Stomach (tissue), 9 donors: Measurements from ENCODE around the gene RNF166. TPM values are rescaled to one million over a fixed set of nuclear protein-coding genes. Genes with fewer than 3 reads are reported as not detected.
A peak's percentile ranks its signal among the peaks of the same experiment; 100 is the strongest.

Experiments used
- DNase-seq, 2 donors: peaks; one replicate each; pipeline versions ENCODE4 v3.0.0 to v3.0.0-alpha.2; 2013 to 2019
- H3K27ac ChIP-seq, 5 donors: fragments of 200-600 bp in 4 of 5; sonication (generic) in 4 of 5; one replicate each; pipeline ENCODE4 v1.5.1; 2013 to 2019; ENCODE audit warnings: mild to moderate bottlenecking in 1 of 5, moderate library complexity in 1 of 5
- H3K27me3 ChIP-seq, 3 donors: fragments of 200-600 bp; sonication (generic); one replicate each; pipeline ENCODE4 v1.5.1; 2017 to 2019; ENCODE audit warnings: mixed run types in 1 of 3
- H3K36me3 ChIP-seq, 4 donors: fragments of 200-600 bp; sonication (generic); 1 replicate in 3 of 4; 2 replicates in 1 of 4; pipeline ENCODE4 v1.5.1; 2016 to 2019
- H3K4me1 ChIP-seq, 4 donors: fragments of 200-600 bp; sonication (generic); one replicate each; pipeline ENCODE4 v1.5.1; 2016 to 2019
- H3K4me3 ChIP-seq, 4 donors: fragments of 200-600 bp; sonication (generic) in 3 of 4; one replicate each; pipeline ENCODE4 v1.5.1; 2016 to 2019; ENCODE audit warnings: mild to moderate bottlenecking in 1 of 4
- H3K9me3 ChIP-seq, 4 donors: fragments of 200-600 bp; sonication (generic); one replicate each; pipeline ENCODE4 v1.5.1; 2016 to 2019
- EP300 ChIP-seq: sonication (generic); formaldehyde crosslinking; IDR thresholded peaks from one replicate; pipeline ENCODE4 v1.6.1; 2017; ENCODE audit warnings: antibody characterized with exemption
- POLR2A ChIP-seq, 4 donors: fragments of 450-650 bp; IDR thresholded peaks; one replicate each; pipeline ENCODE4 v1.6.1; 2016; ENCODE audit warnings: antibody characterized with exemption in 4 of 4, control low read depth in 2 of 4, mild to moderate bottlenecking in 1 of 4, moderate library complexity in 1 of 4
- POLR2AphosphoS5 ChIP-seq, 3 donors: sonication (generic); formaldehyde crosslinking; IDR thresholded peaks; one replicate each; pipeline ENCODE4 v1.6.1; 2016; ENCODE audit warnings: antibody characterized with exemption in 3 of 3
- WGBS, 5 donors: extraction: QIAGEN DNeasy Blood & Tissue Kit in 3 of 5; methylation state at CpG; one replicate each; pipeline versions ENCODE4 v1.1.5 to v1.1.7; 2013 to 2018; 5-methylcytosine and 5-hydroxymethylcytosine counted together
- intact Hi-C: fragments of 100-400 bp; cut with DNase I; formaldehyde crosslinking; loops from one replicate; pipeline ENCODE4 v1.15.1; 2023; ENCODE audit warnings: low total_unique reads
- polyA plus RNA-seq, 3 donors: library from polyadenylated mRNA; stranded (reverse); fragments of 200-250 nt; gene quantifications; one replicate each; pipeline ENCODE4 v1.2.3, GENCODE V29; 2013
- total RNA-seq, 5 donors: library from RNA; depleted of rRNA; stranded (reverse); fragments of >200 nt; gene quantifications; one replicate each; pipeline versions ENCODE4 v1.1.0 to v1.2.3, GENCODE V29; 2014 to 2016
- TF ChIP-seq, protein P1 (sequence below), 7 experiments: fragments of 450-650 bp in 4 of 7; fragments of 200-600 bp in 3 of 7; sonication (generic) in 3 of 7; IDR thresholded peaks; one replicate each; pipeline ENCODE4 v1.5.1; 2016 to 2019; ENCODE audit warnings: antibody characterized with exemption in 7 of 7, control low read depth in 2 of 7, mild to moderate bottlenecking in 1 of 7
- donor health status: healthy with polysubstance abuse.
- donor health status: Bipolar disorder and iron deficiency.
- donor health status: healthy.

Gene RNF166
- total and polyA plus RNA-seq, 8 donors, result 8.8 to 31.9 (median 13.9) TPM

DNA sequence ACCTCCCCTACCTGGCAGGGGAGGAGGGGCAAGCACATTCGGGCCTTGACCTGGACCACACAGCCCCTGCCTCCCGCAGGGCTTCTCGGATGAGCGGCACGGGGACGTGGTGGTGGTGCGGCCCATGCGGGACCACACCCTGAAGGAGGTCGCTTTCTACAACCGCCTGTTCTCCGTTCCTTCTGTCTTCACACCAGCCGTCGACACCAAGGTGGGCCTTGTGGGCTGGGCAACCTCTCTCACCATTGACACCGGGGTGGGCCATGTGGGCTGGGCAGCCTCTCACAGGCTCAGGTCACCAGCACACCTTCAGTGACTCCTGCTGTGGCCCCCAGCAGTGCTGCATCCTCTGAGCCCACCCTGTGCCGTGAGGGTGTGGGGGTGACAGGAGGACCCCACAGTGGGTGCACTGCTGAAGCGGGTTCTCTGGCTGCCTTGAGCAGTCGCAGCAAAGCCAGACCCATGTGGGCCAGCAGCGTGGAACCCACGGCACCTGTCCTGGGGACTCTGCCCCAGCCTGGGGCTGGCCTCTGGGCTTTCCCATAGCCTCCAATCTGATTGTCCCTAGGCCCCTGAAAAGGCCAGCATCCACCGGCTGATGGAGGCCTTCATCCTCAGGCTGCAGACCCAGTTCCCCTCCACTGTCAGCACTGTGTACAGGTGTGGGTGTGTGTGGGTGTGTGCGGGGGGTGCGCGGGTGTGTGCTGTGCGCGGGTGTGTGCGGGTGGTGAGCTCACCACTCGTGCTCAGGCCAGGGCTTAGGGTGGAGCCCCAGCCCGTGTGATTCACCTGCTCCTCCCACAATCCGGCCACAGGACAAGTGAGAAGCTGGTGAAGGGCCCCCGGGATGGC, 7.6 kb upstream of the RNF166 start:
- Histone ChIP-seq H3K4me1 (peaks cover 0 to 9% (median under 1%) of the 10 kb centered on the region in 4 donors), H3K27ac (no peak overlapping the region), H3K36me3 (peaks cover 42 to 67% (median 60%) of the 10 kb centered on the region in 4 donors), H3K27me3 (no peaks in the 10 kb centered on the region), H3K4me3 (no peak overlapping the region), H3K9me3 (no peaks in the 10 kb centered on the region)
- DNase-seq, result peak in 1 of 2 donors; percentile 40
- TF ChIP-seq, protein P1, sequence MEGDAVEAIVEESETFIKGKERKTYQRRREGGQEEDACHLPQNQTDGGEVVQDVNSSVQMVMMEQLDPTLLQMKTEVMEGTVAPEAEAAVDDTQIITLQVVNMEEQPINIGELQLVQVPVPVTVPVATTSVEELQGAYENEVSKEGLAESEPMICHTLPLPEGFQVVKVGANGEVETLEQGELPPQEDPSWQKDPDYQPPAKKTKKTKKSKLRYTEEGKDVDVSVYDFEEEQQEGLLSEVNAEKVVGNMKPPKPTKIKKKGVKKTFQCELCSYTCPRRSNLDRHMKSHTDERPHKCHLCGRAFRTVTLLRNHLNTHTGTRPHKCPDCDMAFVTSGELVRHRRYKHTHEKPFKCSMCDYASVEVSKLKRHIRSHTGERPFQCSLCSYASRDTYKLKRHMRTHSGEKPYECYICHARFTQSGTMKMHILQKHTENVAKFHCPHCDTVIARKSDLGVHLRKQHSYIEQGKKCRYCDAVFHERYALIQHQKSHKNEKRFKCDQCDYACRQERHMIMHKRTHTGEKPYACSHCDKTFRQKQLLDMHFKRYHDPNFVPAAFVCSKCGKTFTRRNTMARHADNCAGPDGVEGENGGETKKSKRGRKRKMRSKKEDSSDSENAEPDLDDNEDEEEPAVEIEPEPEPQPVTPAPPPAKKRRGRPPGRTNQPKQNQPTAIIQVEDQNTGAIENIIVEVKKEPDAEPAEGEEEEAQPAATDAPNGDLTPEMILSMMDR (IDR thresholded peaks at IDR 0.05), result no peak
- TF ChIP-seq POLR2AphosphoS5 (IDR thresholded peaks at IDR 0.05) (no peak), EP300 (no peak), POLR2A (IDR thresholded peaks at IDR 0.05) (no peak)
- 82 to 86% (median 83%) methylated on average over 21 to 30 of the region's 30 CpGs for WGBS, 5 donors
- intact Hi-C loops, result no loop called here

DNA sequence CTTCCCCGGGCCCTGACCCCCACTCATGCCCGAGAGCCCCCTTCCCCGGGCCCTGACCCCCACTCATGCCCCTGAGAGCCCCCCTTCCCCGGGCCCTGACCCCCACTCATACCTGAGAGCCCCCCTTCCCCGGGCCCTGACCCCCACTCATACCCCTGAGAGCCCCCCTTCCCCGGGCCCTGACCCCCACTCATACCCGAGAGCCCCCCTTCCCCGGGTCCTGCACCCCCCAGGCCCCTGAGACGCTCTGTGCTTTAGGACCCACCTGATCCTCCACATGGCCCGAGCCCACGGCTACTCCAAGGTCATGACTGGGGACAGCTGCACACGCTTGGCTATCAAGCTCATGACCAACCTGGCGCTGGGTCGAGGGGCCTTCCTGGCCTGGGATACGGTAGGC, 6.8 kb upstream of the RNF166 start:
- 84 to 92% (median 92%) methylated on average over 4 to 15 of the region's 15 CpGs for WGBS, 5 donors
- TF ChIP-seq, protein P1 (IDR thresholded peaks at IDR 0.05), result no peak
- TF ChIP-seq EP300, result no peak
- no peak for TF ChIP-seq POLR2AphosphoS5 (IDR thresholded peaks at IDR 0.05)
- Histone ChIP-seq H3K27ac (no peak overlapping the region), H3K9me3 (no peaks in the 10 kb centered on the region), H3K27me3 (no peaks in the 10 kb centered on the region), H3K4me3 (no peak overlapping the region), H3K4me1 (peaks cover 0 to 15% (median 4%) of the 10 kb centered on the region in 4 donors), H3K36me3 (peaks cover 42 to 59% (median 52%) of the 10 kb centered on the region in 4 donors)
- intact Hi-C loops, result no loop called here
- DNase-seq, result no peak

DNA sequence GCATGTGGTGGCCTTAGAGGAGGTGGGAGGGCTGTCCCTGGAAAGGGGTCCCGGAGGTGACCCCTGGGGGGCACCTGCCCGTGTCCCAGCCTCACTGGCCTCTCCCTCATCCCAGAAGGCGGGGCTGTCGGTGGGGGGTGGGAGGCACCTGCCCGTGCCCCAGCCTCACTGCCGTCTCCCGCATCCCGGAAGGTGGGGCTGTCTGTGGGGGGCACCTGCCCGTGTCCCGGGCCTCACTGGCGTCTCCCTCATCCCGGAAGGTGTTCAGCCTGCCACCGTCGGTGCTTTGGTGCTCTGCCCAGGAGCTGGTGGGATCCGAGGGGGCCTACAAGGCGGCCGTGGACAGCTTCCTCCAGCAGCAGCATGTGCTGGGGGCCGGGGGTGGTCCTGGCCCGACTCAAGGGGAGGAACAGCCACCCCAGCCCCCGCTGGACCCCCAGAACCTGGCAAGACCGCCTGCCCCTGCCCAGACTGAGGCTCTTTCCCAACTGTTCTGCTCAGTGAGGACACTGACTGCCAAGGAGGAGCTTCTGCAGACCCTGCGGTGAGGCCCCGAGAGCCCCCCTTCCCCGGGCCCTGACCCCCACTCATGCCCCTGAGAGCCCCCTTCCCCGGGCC, 6.3 kb upstream of the RNF166 start:
- peaks cover 42 to 53% (median 46%) of the 10 kb centered on the region in 4 donors for H3K36me3 ChIP-seq
- intact Hi-C loops, result no loop called here
- H3K4me1 ChIP-seq, result peaks cover 3 to 21% (median 9%) of the 10 kb centered on the region in 4 donors
- TF ChIP-seq, protein P1 (IDR thresholded peaks at IDR 0.05), result no peak
- TF ChIP-seq POLR2A (IDR thresholded peaks at IDR 0.05) (no peak), EP300 (no peak), POLR2AphosphoS5 (IDR thresholded peaks at IDR 0.05) (no peak)
- 70 to 84% (median 79%) methylated on average over 19 to 25 of the region's 25 CpGs for WGBS, 5 donors
- no peaks in the 10 kb centered on the region for H3K27me3 ChIP-seq
- DNase-seq, result no peak
- no peaks in the 10 kb centered on the region for H3K9me3 ChIP-seq
- H3K4me3 ChIP-seq, result no peak overlapping the region
- no peak overlapping the region for H3K27ac ChIP-seq

DNA sequence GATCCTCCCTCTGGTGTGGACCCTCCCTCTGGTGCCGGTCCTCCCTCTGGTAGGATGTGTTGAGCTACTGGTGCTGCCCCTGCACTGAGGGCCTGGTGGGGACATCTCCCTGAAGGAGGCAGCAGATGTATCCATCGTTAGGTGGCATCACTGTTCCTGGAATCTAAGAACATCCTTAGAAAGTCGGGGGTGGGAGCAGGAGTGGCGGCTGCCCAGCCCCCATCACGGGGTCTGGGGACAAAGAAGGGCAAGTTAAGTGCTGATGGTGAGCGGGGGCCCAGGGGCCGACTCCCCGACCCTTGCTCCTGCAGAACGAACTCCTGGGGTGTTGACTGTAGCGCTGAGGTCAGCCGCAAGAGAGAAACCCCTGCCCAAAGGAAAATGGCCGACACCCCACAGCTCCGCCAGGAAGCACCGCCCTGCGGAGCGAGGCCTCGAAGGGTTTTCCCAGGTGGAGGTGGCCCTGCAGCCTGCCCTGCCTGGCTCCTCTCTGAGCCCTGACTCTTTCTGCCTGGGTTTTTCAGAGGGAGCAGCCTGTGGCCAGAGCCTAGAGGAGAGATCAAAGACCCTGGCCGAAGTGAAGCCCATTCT, 5.6 kb upstream of the RNF166 start:
- no peak for DNase-seq
- TF ChIP-seq EP300 (no peak), POLR2A (IDR thresholded peaks at IDR 0.05) (no peak), POLR2AphosphoS5 (IDR thresholded peaks at IDR 0.05) (no peak)
- TF ChIP-seq, protein P1 (IDR thresholded peaks at IDR 0.05), result no peak
- Histone ChIP-seq H3K4me3 (no peak overlapping the region), H3K27ac (no peak overlapping the region), H3K9me3 (no peaks in the 10 kb centered on the region), H3K36me3 (peaks cover 36 to 47% (median 40%) of the 10 kb centered on the region in 4 donors), H3K4me1 (peaks cover 9 to 27% (median 15%) of the 10 kb centered on the region in 4 donors), H3K27me3 (no peaks in the 10 kb centered on the region)
- 75 to 81% (median 78%) methylated on average over 13 to 18 of the region's 18 CpGs for WGBS, 5 donors
- intact Hi-C loops, result no loop called here
